GM23248 (cell line): ENCODE data around the gene PAGE2B.

Source experiments
- EZH2 ChIP-seq: fragments of 200-600 bp; sonication (generic); IDR thresholded peaks from 2 replicates; pipeline ENCODE4 v1.6.1; 2018; ENCODE audit warnings: antibody characterized with exemption, mild to moderate bottlenecking; ENCODE audit not compliant: insufficient read depth, poor library complexity, severe bottlenecking
- EZH2phosphoT487 ChIP-seq: fragments of 200-600 bp; sonication (generic); IDR thresholded peaks from 2 replicates; pipeline ENCODE4 v1.6.1; 2018; ENCODE audit warnings: antibody characterized with exemption, moderate library complexity, mild to moderate bottlenecking, low read depth; ENCODE audit not compliant: insufficient read depth

DNA sequence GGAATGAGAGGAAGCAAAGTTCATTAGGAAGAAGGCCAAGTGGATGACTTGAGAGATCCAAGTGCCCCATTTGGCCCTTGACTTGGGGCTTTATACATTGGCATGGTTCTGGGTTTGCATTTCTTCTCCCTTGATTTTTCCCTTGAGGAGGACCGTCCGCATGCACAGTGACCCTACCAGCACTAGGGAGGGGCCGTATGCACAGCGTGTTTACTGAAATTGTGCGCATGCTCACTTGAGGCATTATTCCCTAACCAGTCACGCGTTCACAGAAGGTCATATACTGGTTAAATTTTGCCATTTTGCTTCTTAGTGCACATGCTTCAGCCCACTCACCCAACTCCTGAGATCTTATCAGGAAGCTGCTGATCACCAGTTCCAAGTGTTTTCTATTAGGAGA, 49.1 kb downstream of the PAGE2B start:
- TF ChIP-seq EZH2 = no peak
- TF ChIP-seq EZH2phosphoT487 = no peak
